Astrocyte (in vitro differentiated cells and primary cell): ENCODE data around the gene GPR26. TPM values are rescaled to one million over a fixed set of nuclear protein-coding genes. Genes with fewer than 3 reads are reported as not detected.

Experiments
- DNase-seq: peaks from one replicate; pipeline ENCODE4 v3.0.0-alpha.2; 2010; ENCODE audit warnings: low read depth
- FAIRE-seq: peaks from 2 replicates; lab custom pipeline; 2011; peaks lifted over from hg19 to GRCh38; lab: Jason Lieb, UNC
- H2AFZ ChIP-seq: 2 replicates; pipeline ENCODE4 v1.6.0; 2012; ENCODE audit warnings: low read depth, low read length, inconsistent platforms
- H3K27ac ChIP-seq: 2 replicates; pipeline ENCODE4 v1.5.1; 2011; ENCODE audit warnings: low read depth, low read length, inconsistent platforms
- H3K27me3 ChIP-seq: 2 replicates; pipeline ENCODE4 v1.6.0; 2011; ENCODE audit warnings: low read length, inconsistent platforms; ENCODE audit not compliant: insufficient read depth
- H3K36me3 ChIP-seq: 2 replicates; pipeline ENCODE4 v1.5.1; 2011; ENCODE audit warnings: low read length, inconsistent platforms; ENCODE audit not compliant: insufficient read depth
- H3K4me1 ChIP-seq: 2 replicates; pipeline ENCODE4 v1.5.1; 2011; ENCODE audit warnings: low read length, inconsistent platforms; ENCODE audit not compliant: insufficient read depth
- H3K4me2 ChIP-seq: 2 replicates; pipeline ENCODE4 v1.6.0; 2012; ENCODE audit warnings: low read length, inconsistent platforms
- H3K4me3 ChIP-seq: 2 replicates; pipeline ENCODE4 v1.5.1; 2011; ENCODE audit warnings: low read depth, mild to moderate bottlenecking, low read length, inconsistent platforms; ENCODE audit not compliant: insufficient read depth
- H3K79me2 ChIP-seq: 2 replicates; pipeline ENCODE4 v1.6.0; 2012; ENCODE audit warnings: mild to moderate bottlenecking, low read length, inconsistent platforms; ENCODE audit not compliant: insufficient read depth
- H3K9ac ChIP-seq: 2 replicates; pipeline ENCODE4 v1.6.0; 2012; ENCODE audit warnings: mild to moderate bottlenecking, low read length, inconsistent platforms
- H3K9me3 ChIP-seq: 2 replicates; pipeline ENCODE4 v1.5.1; 2012; ENCODE audit warnings: low read depth, mild to moderate bottlenecking, low read length, inconsistent platforms; ENCODE audit not compliant: insufficient read depth
- H4K20me1 ChIP-seq: 2 replicates; pipeline ENCODE4 v1.6.0; 2012; ENCODE audit warnings: low read length, inconsistent platforms; ENCODE audit not compliant: insufficient read depth
- H3K27ac Mint-ChIP-seq: one replicate; pipeline ENCODE4 v1.8.0; 2021; ENCODE audit warnings: mild to moderate bottlenecking, mixed read lengths; ENCODE audit not compliant: unreplicated experiment
- H3K27me3 Mint-ChIP-seq: one replicate; pipeline ENCODE4 v1.8.0; 2021; ENCODE audit warnings: low read depth, mixed read lengths; ENCODE audit not compliant: unreplicated experiment
- H3K36me3 Mint-ChIP-seq: one replicate; pipeline ENCODE4 v1.8.0; 2021; ENCODE audit warnings: low read depth, mixed read lengths; ENCODE audit not compliant: unreplicated experiment
- H3K4me1 Mint-ChIP-seq: one replicate; pipeline ENCODE4 v1.8.0; 2021; ENCODE audit warnings: low read depth, mixed read lengths; ENCODE audit not compliant: unreplicated experiment
- H3K4me3 Mint-ChIP-seq: one replicate; pipeline ENCODE4 v1.8.0; 2021; ENCODE audit warnings: mild to moderate bottlenecking, moderate library complexity, mixed read lengths; ENCODE audit not compliant: unreplicated experiment
- H3K9me3 Mint-ChIP-seq: one replicate; pipeline ENCODE4 v1.8.0; 2021; ENCODE audit warnings: mild to moderate bottlenecking, mixed read lengths; ENCODE audit not compliant: unreplicated experiment
- EZH2 ChIP-seq: IDR thresholded peaks from 2 replicates; pipeline ENCODE4 v1.6.1; 2012; ENCODE audit warnings: mild to moderate bottlenecking, low read length, inconsistent platforms; ENCODE audit not compliant: insufficient read depth
- total RNA-seq: library from RNA; stranded (reverse); gene quantifications from 2 replicates; pipeline ENCODE4 v1.2.1, GENCODE V29; 2021
- TF ChIP-seq, protein P1 (sequence below): IDR thresholded peaks from 2 replicates; pipeline ENCODE4 v1.5.1; 2011; ENCODE audit warnings: low read depth, mild to moderate bottlenecking, inconsistent platforms, low read length, moderate library complexity; ENCODE audit not compliant: insufficient read depth

The GPR26 gene
- total RNA-seq, 1 donor from 2014 or later: 0.09 TPM

DNA sequence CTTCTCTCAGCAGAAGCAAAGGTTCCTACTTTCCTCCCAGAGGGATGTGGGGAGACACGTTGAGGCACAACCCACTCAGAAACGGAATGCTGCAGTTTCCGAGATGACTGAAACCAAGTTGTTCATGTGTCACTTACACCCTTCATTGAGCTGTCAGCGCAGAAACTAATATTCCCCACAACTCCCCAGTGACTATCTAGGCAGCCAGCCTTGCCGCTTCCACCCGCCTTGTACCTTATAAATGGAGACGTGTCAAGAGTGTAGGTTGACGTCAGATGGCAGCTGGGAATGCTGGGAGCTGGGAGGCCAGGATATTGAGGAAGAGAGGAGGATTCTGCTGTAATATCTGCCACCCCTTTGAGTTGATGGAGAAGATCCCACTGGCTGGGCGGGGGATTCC is 15.1 kb downstream of the GPR26 start:
- Histone ChIP-seq H3K27me3 (no peaks in the 10 kb centered on the region), H3K36me3 (no peaks in the 10 kb centered on the region), H2AFZ (no peak overlapping the region), H3K4me3 (no peak overlapping the region), H3K4me2 (no peak overlapping the region), H3K9me3 (no peaks in the 10 kb centered on the region), H4K20me1 (no peaks in the 10 kb centered on the region), H3K79me2 (no peaks in the 10 kb centered on the region), H3K4me1 (no peaks in the 10 kb centered on the region), H3K27ac (no peak overlapping the region), H3K9ac (no peak overlapping the region)
- Mint-ChIP-seq H3K27me3 (peaks cover 63% of the 10 kb centered on the region), H3K36me3 (no peaks in the 10 kb centered on the region), H3K4me1 (no peaks in the 10 kb centered on the region), H3K9me3 (no peaks in the 10 kb centered on the region), H3K27ac (no peak overlapping the region), H3K4me3 (no peak overlapping the region)
- no peak for TF ChIP-seq EZH2
- no peak for DNase-seq
- no peak for FAIRE-seq

DNA sequence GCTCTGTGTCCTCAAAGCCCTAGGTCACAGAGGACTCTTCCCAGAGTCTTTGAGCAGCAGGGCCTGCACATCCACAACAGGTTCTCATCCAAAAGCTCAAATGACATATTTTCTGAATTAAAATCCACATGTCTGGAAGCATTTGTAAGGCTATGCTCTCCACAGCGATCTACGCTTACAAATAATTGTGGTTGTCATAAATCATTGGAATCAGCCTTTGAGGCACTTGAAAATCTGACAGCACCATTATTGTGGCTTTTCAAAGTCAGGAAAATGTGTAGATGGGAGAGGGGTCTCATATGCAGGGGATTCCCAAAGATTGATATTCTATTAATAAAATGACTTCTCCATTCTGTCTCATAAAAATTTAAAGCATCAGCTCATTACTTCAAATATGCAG is 16.3 kb downstream of the GPR26 start:
- Histone ChIP-seq H3K4me2 (no peak overlapping the region), H3K79me2 (no peaks in the 10 kb centered on the region), H2AFZ (no peak overlapping the region), H3K36me3 (no peaks in the 10 kb centered on the region), H3K4me1 (no peaks in the 10 kb centered on the region), H3K9me3 (no peaks in the 10 kb centered on the region), H3K27me3 (no peaks in the 10 kb centered on the region), H4K20me1 (no peaks in the 10 kb centered on the region), H3K27ac (no peak overlapping the region), H3K4me3 (no peak overlapping the region), H3K9ac (no peak overlapping the region)
- no peak for DNase-seq
- Mint-ChIP-seq H3K27ac (no peak overlapping the region), H3K4me1 (no peaks in the 10 kb centered on the region), H3K36me3 (no peaks in the 10 kb centered on the region), H3K27me3 (peaks cover 60% of the 10 kb centered on the region), H3K4me3 (no peak overlapping the region), H3K9me3 (no peaks in the 10 kb centered on the region)
- no peak for FAIRE-seq
- no peak for TF ChIP-seq EZH2
- TF ChIP-seq, protein P1, sequence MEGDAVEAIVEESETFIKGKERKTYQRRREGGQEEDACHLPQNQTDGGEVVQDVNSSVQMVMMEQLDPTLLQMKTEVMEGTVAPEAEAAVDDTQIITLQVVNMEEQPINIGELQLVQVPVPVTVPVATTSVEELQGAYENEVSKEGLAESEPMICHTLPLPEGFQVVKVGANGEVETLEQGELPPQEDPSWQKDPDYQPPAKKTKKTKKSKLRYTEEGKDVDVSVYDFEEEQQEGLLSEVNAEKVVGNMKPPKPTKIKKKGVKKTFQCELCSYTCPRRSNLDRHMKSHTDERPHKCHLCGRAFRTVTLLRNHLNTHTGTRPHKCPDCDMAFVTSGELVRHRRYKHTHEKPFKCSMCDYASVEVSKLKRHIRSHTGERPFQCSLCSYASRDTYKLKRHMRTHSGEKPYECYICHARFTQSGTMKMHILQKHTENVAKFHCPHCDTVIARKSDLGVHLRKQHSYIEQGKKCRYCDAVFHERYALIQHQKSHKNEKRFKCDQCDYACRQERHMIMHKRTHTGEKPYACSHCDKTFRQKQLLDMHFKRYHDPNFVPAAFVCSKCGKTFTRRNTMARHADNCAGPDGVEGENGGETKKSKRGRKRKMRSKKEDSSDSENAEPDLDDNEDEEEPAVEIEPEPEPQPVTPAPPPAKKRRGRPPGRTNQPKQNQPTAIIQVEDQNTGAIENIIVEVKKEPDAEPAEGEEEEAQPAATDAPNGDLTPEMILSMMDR: no peak

DNA sequence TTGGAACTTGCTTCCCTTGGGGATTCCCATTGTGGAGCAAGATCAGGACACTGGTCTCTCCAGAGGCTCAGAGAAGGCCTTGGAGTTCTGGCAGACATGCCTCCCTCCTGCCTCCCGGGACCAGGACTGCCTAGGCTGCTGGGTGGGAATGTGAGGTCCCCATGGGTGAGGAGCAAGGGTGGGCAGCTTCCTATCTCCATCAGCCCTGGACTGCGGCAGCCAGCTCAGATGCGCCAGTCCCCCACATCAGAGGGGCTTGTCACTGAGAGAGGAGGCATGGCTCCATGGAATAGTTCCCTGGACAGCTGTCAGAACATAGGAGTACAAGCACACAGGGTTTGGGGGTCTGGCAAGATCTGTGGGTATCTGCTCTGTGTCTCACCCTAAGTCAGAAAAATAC is 17.3 kb downstream of the GPR26 start:
- Mint-ChIP-seq H3K4me3 (no peak overlapping the region), H3K36me3 (no peaks in the 10 kb centered on the region), H3K27me3 (peaks cover 53% of the 10 kb centered on the region), H3K27ac (no peak overlapping the region), H3K4me1 (no peaks in the 10 kb centered on the region), H3K9me3 (no peaks in the 10 kb centered on the region)
- Histone ChIP-seq H3K4me3 (no peak overlapping the region), H3K27ac (no peak overlapping the region), H3K4me1 (no peaks in the 10 kb centered on the region), H3K79me2 (no peaks in the 10 kb centered on the region), H3K36me3 (no peaks in the 10 kb centered on the region), H3K4me2 (no peak overlapping the region), H2AFZ (no peak overlapping the region), H4K20me1 (no peaks in the 10 kb centered on the region), H3K9ac (no peak overlapping the region), H3K9me3 (no peaks in the 10 kb centered on the region), H3K27me3 (no peaks in the 10 kb centered on the region)
- TF ChIP-seq EZH2: no peak
- TF ChIP-seq, protein P1: no peak
- no peak for FAIRE-seq
- no peak for DNase-seq
